H9 (cell line): Measurements from ENCODE around the gene HPCAL1. TPM values are rescaled to one million over a fixed set of nuclear protein-coding genes. Genes with fewer than 3 reads are reported as not detected.

Experiments
- DNase-seq: peaks from one replicate; pipeline ENCODE4 v3.0.0-alpha.2; 2017
- H2AFZ ChIP-seq: one replicate; pipeline ENCODE4 v1.6.1; 2013; ENCODE audit warnings: mild to moderate bottlenecking, low read length, control low read depth, moderate library complexity
- H2AK5ac ChIP-seq: 2 replicates; pipeline ENCODE4 v1.6.1; 2013; ENCODE audit warnings: low read length, control low read depth, mixed read lengths; ENCODE audit not compliant: insufficient read length
- H2BK120ac ChIP-seq: one replicate; pipeline ENCODE4 v1.6.1; 2013; ENCODE audit warnings: low read depth, mild to moderate bottlenecking, low read length, control low read depth, inconsistent platforms; ENCODE audit not compliant: poor library complexity, severe bottlenecking
- H2BK12ac ChIP-seq: 2 replicates; pipeline ENCODE4 v1.6.1; 2013; ENCODE audit warnings: low read length, control low read depth, mixed read lengths, low read depth; ENCODE audit not compliant: insufficient read length
- H2BK15ac ChIP-seq: 2 replicates; pipeline ENCODE4 v1.6.1; 2013; ENCODE audit warnings: low read depth, low read length, control low read depth
- H2BK20ac ChIP-seq: one replicate; pipeline ENCODE4 v1.6.1; 2013; ENCODE audit warnings: low read depth, mild to moderate bottlenecking, low read length, control low read depth, inconsistent platforms; ENCODE audit not compliant: poor library complexity, severe bottlenecking
- H2BK5ac ChIP-seq: 2 replicates; pipeline ENCODE4 v1.6.1; 2013; ENCODE audit warnings: low read length, control low read depth, mixed read lengths; ENCODE audit not compliant: insufficient read length
- H3K14ac ChIP-seq: 2 replicates; pipeline ENCODE4 v1.6.1; 2013; ENCODE audit warnings: low read length, control low read depth; ENCODE audit not compliant: insufficient read depth
- H3K18ac ChIP-seq: 2 replicates; pipeline ENCODE4 v1.6.1; 2013; ENCODE audit warnings: low read depth, mild to moderate bottlenecking, mixed read lengths, low read length, control low read depth; ENCODE audit not compliant: insufficient read length
- H3K23ac ChIP-seq: 2 replicates; pipeline ENCODE4 v1.6.1; 2013; ENCODE audit warnings: low read length, control low read depth, mixed read lengths, low read depth; ENCODE audit not compliant: insufficient read length
- H3K23me2 ChIP-seq: 2 replicates; pipeline ENCODE4 v1.6.1; 2013; ENCODE audit warnings: low read depth, mild to moderate bottlenecking, mixed read lengths, low read length, control low read depth; ENCODE audit not compliant: insufficient read length, poor library complexity, severe bottlenecking
- H3K27ac ChIP-seq: 2 replicates; pipeline ENCODE4 v1.5.1; 2013; ENCODE audit warnings: low read length, control low read depth, mixed read lengths, low read depth; ENCODE audit not compliant: insufficient read length
- H3K27me3 ChIP-seq: 2 replicates; pipeline ENCODE4 v1.6.1; 2013; ENCODE audit warnings: low read length, control low read depth, inconsistent platforms; ENCODE audit not compliant: insufficient read depth
- H3K4ac ChIP-seq: 2 replicates; pipeline ENCODE4 v1.6.1; 2013; ENCODE audit warnings: low read depth, mild to moderate bottlenecking, control low read depth, inconsistent platforms, low read length, moderate library complexity
- H3K4me1 ChIP-seq: 2 replicates; pipeline ENCODE4 v1.6.1; 2013; ENCODE audit warnings: low read length, control low read depth, inconsistent platforms; ENCODE audit not compliant: insufficient read depth
- H3K4me2 ChIP-seq: 2 replicates; pipeline ENCODE4 v1.6.1; 2013; ENCODE audit warnings: low read length, control low read depth, mixed read lengths; ENCODE audit not compliant: insufficient read length, insufficient read depth
- H3K56ac ChIP-seq: 2 replicates; pipeline ENCODE4 v1.6.1; 2013; ENCODE audit warnings: low read depth, mild to moderate bottlenecking, mixed read lengths, low read length, control low read depth; ENCODE audit not compliant: insufficient read length
- H3K79me1 ChIP-seq: 2 replicates; pipeline ENCODE4 v1.6.1; 2013; ENCODE audit warnings: low read depth, mild to moderate bottlenecking, moderate library complexity, low read length, control low read depth, inconsistent platforms; ENCODE audit not compliant: insufficient read depth, poor library complexity, severe bottlenecking
- H3K79me2 ChIP-seq: 2 replicates; pipeline ENCODE4 v1.6.1; 2013; ENCODE audit warnings: low read length, control low read depth, inconsistent platforms; ENCODE audit not compliant: insufficient read depth
- H3K9ac ChIP-seq: 2 replicates; pipeline ENCODE4 v1.6.1; 2013; ENCODE audit warnings: low read length, control low read depth, mixed read lengths; ENCODE audit not compliant: insufficient read length; ENCODE audit errors: extremely low read depth
- H3K9me3 ChIP-seq: one replicate; pipeline ENCODE4 v1.6.1; 2013; ENCODE audit warnings: low read depth, low read length, inconsistent platforms; ENCODE audit not compliant: control insufficient read depth
- H3T11ph ChIP-seq: one replicate; pipeline ENCODE4 v1.6.1; 2013; ENCODE audit warnings: mild to moderate bottlenecking, low read length, control low read depth, inconsistent platforms
- H4K20me1 ChIP-seq: one replicate; pipeline ENCODE4 v1.6.1; 2013; ENCODE audit not compliant: control insufficient read depth, insufficient read length, insufficient read depth
- H4K5ac ChIP-seq: 2 replicates; pipeline ENCODE4 v1.6.1; 2013; ENCODE audit warnings: low read depth, mild to moderate bottlenecking, mixed read lengths, low read length, control low read depth; ENCODE audit not compliant: insufficient read length
- H4K8ac ChIP-seq: replicated peaks from 2 replicates; pipeline ENCODE4 v1.6.1; 2013; ENCODE audit warnings: low read length, control low read depth, mixed read lengths, low read depth; ENCODE audit not compliant: insufficient read length
- H4K91ac ChIP-seq: 2 replicates; pipeline ENCODE4 v1.6.1; 2013; ENCODE audit warnings: low read depth, mild to moderate bottlenecking, moderate library complexity, mixed read lengths, low read length, control low read depth; ENCODE audit not compliant: insufficient read length
- H3K27ac Mint-ChIP-seq, 3 experiments: 2 replicates in 2 of 3; 3 replicates in 1 of 3; pipeline ENCODE4 v1.8.0; 2020 to 2021; ENCODE audit warnings: mixed read lengths in 3 of 3, mild to moderate bottlenecking in 1 of 3, moderate library complexity in 1 of 3
- H3K27me3 Mint-ChIP-seq: 2 replicates; pipeline ENCODE4 v1.8.0; 2021; ENCODE audit warnings: low read depth, mild to moderate bottlenecking, moderate library complexity, mixed read lengths
- H3K36me3 Mint-ChIP-seq, 3 experiments: 2 replicates in 2 of 3; 3 replicates in 1 of 3; pipeline ENCODE4 v1.8.0; 2020 to 2021; ENCODE audit warnings: low read depth in 3 of 3, mixed read lengths in 3 of 3; ENCODE audit not compliant: insufficient read depth in 1 of 3
- H3K4me1 Mint-ChIP-seq, 2 experiments: 2 replicates each; pipeline ENCODE4 v1.8.0; 2020; ENCODE audit warnings: mixed read lengths in 2 of 2
- H3K4me3 Mint-ChIP-seq, 2 experiments: 2 replicates in 1 of 2; 3 replicates in 1 of 2; pipeline ENCODE4 v1.8.0; 2020 to 2021; ENCODE audit warnings: mild to moderate bottlenecking in 2 of 2, mixed read lengths in 2 of 2, moderate library complexity in 1 of 2
- H3K9me3 Mint-ChIP-seq, 2 experiments: 2 replicates in 1 of 2; 3 replicates in 1 of 2; pipeline ENCODE4 v1.8.0; 2020; ENCODE audit warnings: mild to moderate bottlenecking in 2 of 2, mixed read lengths in 2 of 2, moderate library complexity in 1 of 2
- CTCF ChIP-seq: fragments of 200-600 bp; sonication (generic); conservative IDR thresholded peaks from 3 replicates; pipeline ENCODE4 v1.8.0; 2021; ENCODE audit warnings: antibody characterized with exemption, mild to moderate bottlenecking
- WGBS: extraction: QIAGEN DNeasy Blood & Tissue Kit; methylation state at CpG from one replicate; pipeline ENCODE4 v1.1.7; 2013; ENCODE audit warnings: missing lambda C conversion rate, low lambda C conversion rate, mixed read lengths; ENCODE audit not compliant: insufficient read length; ENCODE audit errors: extremely low coverage; 5-methylcytosine and 5-hydroxymethylcytosine counted together
- total RNA-seq: library from RNA; stranded (reverse); gene quantifications from 2 replicates; pipeline ENCODE4 v1.2.1, GENCODE V29; 2021

The HPCAL1 gene
- total RNA-seq, 1 experiment from 2014 or later = 4.7 TPM

- Histone ChIP-seq H3K27ac (no peak overlapping the region), H3K9ac (no peak overlapping the region), H3K4me2 (no peak overlapping the region), H4K20me1 (no peaks in the 10 kb centered on the region), H2AFZ (no peak overlapping the region), H3T11ph (no peak overlapping the region), H3K23me2 (no peaks in the 10 kb centered on the region), H2BK120ac (no peak overlapping the region), H2BK5ac (no peak overlapping the region), H4K91ac (no peak overlapping the region), H3K4ac (no peak overlapping the region), H2BK12ac (no peak overlapping the region), H4K5ac (no peak overlapping the region), H4K8ac (no peak overlapping the region), H3K27me3 (no peaks in the 10 kb centered on the region), H3K23ac (no peak overlapping the region), H3K79me2 (0 out of 2 replicates have a peak, but pooled peaks cover 2% of the 10 kb centered on the region), H3K56ac (no peak overlapping the region), H3K4me1 (no peaks in the 10 kb centered on the region), H3K14ac (no peak overlapping the region), H3K18ac (no peak overlapping the region), H2BK20ac (no peak overlapping the region), H2BK15ac (no peak overlapping the region), H2AK5ac (no peak overlapping the region), H3K79me1 (no peaks in the 10 kb centered on the region), H3K9me3 (no peaks in the 10 kb centered on the region)
- no peak overlapping the region for H3K27ac Mint-ChIP-seq
- no peak overlapping the region for H3K4me3 Mint-ChIP-seq
- no peaks in the 10 kb centered on the region for H3K36me3 Mint-ChIP-seq
- no peaks in the 10 kb centered on the region for H3K27me3 Mint-ChIP-seq
- H3K9me3 Mint-ChIP-seq = no peaks in the 10 kb centered on the region
- TF ChIP-seq CTCF = no peak
- DNase-seq = no peak
- peaks cover 5 to 14% of the 10 kb centered on the region in 2 experiments for H3K4me1 Mint-ChIP-seq
- no CpG with 5 or more reads among the region's 7 CpGs for WGBS
Observed at GRCh38 chr2:10352972-10353371, 50.3 kb downstream of the HPCAL1 start.
